ENCODE results near the gene ZSWIM5.

ZSWIM5 gene

GRCh38 chr1:45205011-45205909 lies 1.1 kb downstream of the ZSWIM5 start:
- TF ChIP-seq, protein P1, sequence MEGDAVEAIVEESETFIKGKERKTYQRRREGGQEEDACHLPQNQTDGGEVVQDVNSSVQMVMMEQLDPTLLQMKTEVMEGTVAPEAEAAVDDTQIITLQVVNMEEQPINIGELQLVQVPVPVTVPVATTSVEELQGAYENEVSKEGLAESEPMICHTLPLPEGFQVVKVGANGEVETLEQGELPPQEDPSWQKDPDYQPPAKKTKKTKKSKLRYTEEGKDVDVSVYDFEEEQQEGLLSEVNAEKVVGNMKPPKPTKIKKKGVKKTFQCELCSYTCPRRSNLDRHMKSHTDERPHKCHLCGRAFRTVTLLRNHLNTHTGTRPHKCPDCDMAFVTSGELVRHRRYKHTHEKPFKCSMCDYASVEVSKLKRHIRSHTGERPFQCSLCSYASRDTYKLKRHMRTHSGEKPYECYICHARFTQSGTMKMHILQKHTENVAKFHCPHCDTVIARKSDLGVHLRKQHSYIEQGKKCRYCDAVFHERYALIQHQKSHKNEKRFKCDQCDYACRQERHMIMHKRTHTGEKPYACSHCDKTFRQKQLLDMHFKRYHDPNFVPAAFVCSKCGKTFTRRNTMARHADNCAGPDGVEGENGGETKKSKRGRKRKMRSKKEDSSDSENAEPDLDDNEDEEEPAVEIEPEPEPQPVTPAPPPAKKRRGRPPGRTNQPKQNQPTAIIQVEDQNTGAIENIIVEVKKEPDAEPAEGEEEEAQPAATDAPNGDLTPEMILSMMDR (IDR thresholded peaks at IDR 0.05; ENCODE audit: low read depth, low read length, missing control alignments), result no peak
- H3K4me3 ChIP-seq (ENCODE audit: low read depth, low read length), result peak overlapping the region; percentile 70; the same call in 1 of the 2 replicates
- DNase-seq (ENCODE audit: low read depth), result no peak

- H3K4me3 ChIP-seq (ENCODE audit: low read depth, low read length), result no peak overlapping the region
- TF ChIP-seq, protein P1 (IDR thresholded peaks at IDR 0.05; ENCODE audit: low read depth, low read length, missing control alignments), result no peak
- no peak for DNase-seq (ENCODE audit: low read depth)
These were observed 5.4 kb downstream of the ZSWIM5 start for GRCh38 chr1:45200906-45201500.

- H3K4me3 ChIP-seq (ENCODE audit: low read depth, low read length), result no peak overlapping the region
- no peak for DNase-seq (ENCODE audit: low read depth)
- TF ChIP-seq, protein P1 (IDR thresholded peaks at IDR 0.05; ENCODE audit: low read depth, low read length, missing control alignments), result no peak
These were observed 6.0 kb downstream of the ZSWIM5 start for GRCh38 chr1:45200435-45200834.

- DNase-seq (ENCODE audit: low read depth), result no peak
- TF ChIP-seq, protein P1 (IDR thresholded peaks at IDR 0.05; ENCODE audit: low read depth, low read length, missing control alignments), result no peak
- no peak overlapping the region for H3K4me3 ChIP-seq (ENCODE audit: low read depth, low read length)
These were observed 8.2 kb downstream of the ZSWIM5 start for GRCh38 chr1:45198185-45198584.

- no peak overlapping the region for H3K4me3 ChIP-seq (ENCODE audit: low read depth, low read length)
- TF ChIP-seq, protein P1 (IDR thresholded peaks at IDR 0.05; ENCODE audit: low read depth, low read length, missing control alignments), result no peak
- no peak for DNase-seq (ENCODE audit: low read depth)
These were observed 9.5 kb downstream of the ZSWIM5 start for GRCh38 chr1:45196863-45197262.

- H3K4me3 ChIP-seq (ENCODE audit: low read depth, low read length), result no peak overlapping the region
- TF ChIP-seq, protein P1 (IDR thresholded peaks at IDR 0.05; ENCODE audit: low read depth, low read length, missing control alignments), result no peak
- no peak for DNase-seq (ENCODE audit: low read depth)
These were observed 15.0 kb downstream of the ZSWIM5 start for GRCh38 chr1:45191418-45191783.
